ENCODE results near the gene SLC25A51.

DNA sequence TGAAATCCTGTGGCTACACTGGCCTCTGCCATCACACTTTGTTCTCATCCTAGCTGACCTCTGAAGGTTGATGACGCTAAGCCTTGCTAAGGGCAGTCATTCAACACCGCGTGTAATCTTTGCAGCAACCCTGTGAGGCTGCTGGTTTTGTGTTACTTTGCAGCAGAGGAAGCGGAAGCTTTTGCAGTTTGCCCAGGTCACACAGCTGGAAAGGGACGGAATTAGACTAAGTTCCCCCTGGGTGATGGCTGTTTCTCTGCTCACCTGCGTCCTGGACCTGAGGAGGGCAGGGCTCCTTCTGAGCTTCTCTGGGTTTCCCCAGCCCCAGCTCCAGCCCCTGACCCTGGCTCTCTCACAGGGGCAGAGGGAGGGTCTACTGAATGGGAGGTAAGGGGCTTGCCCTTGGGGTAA lies 7.3 kb upstream of the SLC25A51 start:
- TF ChIP-seq CTCF (IDR thresholded peaks at IDR 0.05; ENCODE audit: insufficient read depth, low read length, poor library complexity, severe bottlenecking): no peak
- TF ChIP-seq EZH2phosphoT487 (conservative IDR thresholded peaks at IDR 0.05; ENCODE audit: low read length): no peak

All from SU-DHL-6 (cell line).